Hepatocyte (in vitro differentiated cells): ENCODE results near the gene ARHGAP11A.

Experiments used
- CTCF ChIP-seq: fragments of 200-600 bp; sonication (generic); IDR thresholded peaks from 2 replicates; pipeline ENCODE4 v1.5.1; 2016; ENCODE audit warnings: antibody characterized with exemption, mild to moderate bottlenecking; ENCODE audit not compliant: poor library complexity
- EZH2 ChIP-seq: fragments of 200-600 bp; sonication (generic); IDR thresholded peaks from 2 replicates; pipeline ENCODE4 v1.6.1; 2016; ENCODE audit warnings: antibody characterized with exemption, mild to moderate bottlenecking, borderline replicate concordance

- TF ChIP-seq CTCF: no peak
- no peak for TF ChIP-seq EZH2
These were observed 48.4 kb downstream of the ARHGAP11A start for GRCh38 chr15:32663671-32664070.
